HG03108 (cell line): ENCODE measurements around the gene SPDYC.
"Not testable (repeated sequence)": the region's sequence is repeated elsewhere in the genome, so short reads cannot be mapped to it uniquely, and the experiment has no call there.

ENCODE experiments used
- ATAC-seq: cut with Tn5 transposase; IDR thresholded peaks from one replicate; pipeline ENCODE4 v1.9.1; 2021; ENCODE audit warnings: moderate library complexity; ENCODE audit not compliant: unreplicated experiment

Gene SPDYC

GRCh38 chr11:65134240-65134951 lies 35.6 kb upstream of the SPDYC start, which contains the start of gene SYVN1:
Gene SYVN1 (minus strand): TSS chr11:65134519. CDS start chr11:65133601, 918 bp downstream.
- peak; percentile 54 for ATAC-seq

DNA sequence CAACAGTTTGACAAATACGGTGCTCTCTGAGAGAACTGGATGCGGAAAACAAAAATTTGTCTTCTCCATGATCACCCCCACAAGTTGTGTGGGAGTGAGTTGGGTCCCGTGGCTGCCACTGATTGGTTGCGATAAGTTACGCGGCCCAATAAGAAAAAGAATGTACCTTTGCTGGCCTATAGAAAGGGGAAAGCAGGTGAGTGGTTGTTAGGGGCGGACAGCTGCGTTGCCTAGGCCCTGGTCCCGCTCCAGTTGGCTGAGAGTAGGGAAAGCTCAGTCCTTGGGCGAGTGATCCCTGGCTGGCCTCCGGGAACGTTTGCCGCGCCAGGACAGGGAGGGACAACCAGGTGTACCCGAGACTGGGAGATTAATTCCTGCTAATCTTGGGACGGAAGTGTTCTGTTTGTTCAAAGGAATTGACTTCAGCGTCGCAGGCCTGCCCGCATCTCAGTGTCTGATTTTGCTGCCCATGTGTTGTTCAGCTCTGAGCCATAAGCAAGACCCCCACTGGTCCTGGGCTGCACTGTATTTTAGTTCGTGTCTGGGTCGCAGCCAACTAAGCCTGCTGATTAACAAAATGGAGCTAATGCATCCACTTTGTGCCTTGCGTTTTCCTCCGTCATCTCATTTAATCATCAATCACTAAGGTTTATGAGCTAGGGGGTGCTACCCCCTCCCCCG lies 34.9 kb upstream of the SPDYC start:
- ATAC-seq, result peak; percentile 62

- ATAC-seq, result no peak
Observed at GRCh38 chr11:65135633-65136145, 34.3 kb upstream of the SPDYC start.

- no peak for ATAC-seq
Observed at GRCh38 chr11:65136515-65137096, 33.4 kb upstream of the SPDYC start.

DNA sequence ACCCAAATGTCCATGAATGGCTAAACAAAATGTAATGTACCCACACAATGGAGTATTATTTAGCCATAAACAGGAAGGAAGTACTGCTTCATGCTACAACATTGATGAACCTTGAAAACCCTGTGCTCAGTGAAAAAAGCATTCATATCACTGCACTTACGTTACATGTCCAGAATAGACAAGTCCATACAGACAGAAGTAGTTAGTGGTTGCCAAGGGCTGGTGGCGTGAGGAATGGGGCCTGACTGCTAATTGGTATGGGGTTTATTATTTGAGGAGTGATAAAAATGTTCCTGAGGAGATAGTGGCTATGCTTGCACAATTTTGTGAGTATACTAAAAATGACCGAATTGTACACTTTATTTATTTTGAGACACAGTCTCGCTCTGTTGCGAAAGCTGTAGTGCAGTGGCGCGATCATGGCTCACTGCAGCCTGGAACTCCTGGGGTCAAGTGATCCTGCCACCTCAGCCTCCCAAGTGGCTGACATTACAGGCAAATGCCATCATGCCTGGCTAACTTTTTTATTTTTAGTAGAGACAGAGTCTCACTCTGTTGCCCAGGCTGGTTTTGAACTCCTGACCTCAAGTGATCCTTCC lies 28.0 kb upstream of the SPDYC start:
- no peak for ATAC-seq

DNA sequence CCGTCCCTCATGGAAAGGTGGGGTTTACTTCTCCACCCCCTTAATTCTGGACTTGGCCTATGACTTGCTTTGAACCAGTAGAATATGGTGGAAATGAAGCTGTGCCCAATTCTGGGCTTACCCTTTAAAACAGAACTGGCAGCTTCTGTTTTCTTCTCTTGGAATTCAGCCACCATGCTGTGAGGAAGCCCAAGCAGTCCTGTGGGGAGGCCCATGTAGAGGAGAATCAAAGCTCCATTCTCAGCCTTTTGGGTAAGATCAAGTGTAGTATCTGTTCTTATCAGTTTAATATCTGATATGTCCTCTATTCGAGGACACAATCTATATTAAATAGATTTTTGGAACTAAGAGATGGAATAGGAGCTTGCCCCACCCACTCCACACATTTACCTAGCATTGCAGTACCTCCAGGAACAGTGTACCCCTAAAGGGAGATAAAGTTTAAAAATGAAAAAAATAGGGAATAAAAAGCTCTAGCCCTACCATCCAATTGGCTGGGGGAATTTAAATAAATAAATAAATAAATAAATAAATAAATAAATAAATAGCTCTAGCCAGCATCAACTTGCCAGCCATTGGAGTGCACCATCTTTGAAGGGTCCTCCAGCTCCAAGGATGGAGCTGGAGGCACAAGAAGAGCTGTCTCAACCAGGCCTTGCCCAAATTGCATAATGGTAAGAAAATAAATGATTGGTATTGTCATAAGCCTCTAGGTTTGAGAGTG lies 22.5 kb upstream of the SPDYC start:
- ATAC-seq, result no peak

DNA sequence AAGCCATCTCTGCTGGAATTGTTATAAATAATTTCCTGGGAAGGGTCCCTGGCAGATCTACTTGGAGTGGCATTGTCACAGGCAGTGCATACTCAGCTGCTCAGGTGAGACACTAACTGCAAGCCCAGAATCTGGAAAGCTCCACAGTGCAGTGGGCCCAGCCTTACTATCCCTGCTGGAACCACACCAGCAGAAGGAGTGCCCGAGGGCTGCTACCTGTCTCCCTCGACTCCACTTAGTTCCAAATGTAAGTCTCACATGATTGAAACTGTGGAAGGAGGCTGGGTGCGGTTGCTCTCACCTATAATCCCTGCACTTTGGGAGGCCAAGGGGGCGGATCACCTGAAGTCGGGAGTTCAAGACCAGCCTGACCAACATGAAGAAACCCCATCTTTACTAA lies 21.4 kb upstream of the SPDYC start:
- ATAC-seq, result no peak

- not testable (repeated sequence) for ATAC-seq
Observed at GRCh38 chr11:65150131-65150508, 19.9 kb upstream of the SPDYC start.

DNA sequence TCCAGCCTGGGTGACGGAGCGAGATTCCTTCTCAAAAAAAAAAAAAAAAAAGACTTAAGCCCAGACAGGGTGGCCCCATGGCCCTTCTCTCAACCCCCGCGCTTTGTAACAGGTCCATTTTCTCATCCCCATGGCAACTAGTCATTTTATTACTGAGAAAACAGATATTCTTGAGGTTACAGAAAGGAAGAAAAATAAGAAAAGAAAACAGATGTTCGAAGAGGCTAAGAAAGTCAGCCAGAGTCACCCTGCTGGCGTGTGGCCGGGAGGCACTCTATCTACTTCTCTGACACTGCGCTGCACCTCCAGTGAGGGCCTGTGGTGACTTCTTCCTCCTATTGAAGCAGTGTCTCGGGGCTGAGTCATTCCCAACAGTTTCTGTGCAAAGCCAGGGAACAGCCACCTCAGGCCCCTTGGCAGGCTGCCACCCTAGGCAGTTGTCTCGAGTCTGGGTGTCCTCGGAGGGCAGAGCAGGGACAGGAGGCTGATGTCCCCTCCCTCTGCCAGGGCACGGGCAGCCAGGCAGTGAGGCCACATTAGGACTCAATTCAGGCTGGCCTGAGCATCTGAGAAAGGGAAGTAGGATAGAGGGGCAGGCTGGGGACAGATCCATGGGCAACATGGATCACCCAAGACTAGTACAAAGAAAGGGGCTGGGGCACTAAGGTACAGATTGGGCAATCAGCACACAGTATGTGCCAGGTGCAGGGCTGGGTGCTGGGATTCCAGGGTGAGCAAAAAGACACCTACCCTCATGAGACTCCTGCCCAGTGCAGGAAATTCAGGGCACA lies 19.3 kb upstream of the SPDYC start:
- peak; percentile 53 for ATAC-seq

DNA sequence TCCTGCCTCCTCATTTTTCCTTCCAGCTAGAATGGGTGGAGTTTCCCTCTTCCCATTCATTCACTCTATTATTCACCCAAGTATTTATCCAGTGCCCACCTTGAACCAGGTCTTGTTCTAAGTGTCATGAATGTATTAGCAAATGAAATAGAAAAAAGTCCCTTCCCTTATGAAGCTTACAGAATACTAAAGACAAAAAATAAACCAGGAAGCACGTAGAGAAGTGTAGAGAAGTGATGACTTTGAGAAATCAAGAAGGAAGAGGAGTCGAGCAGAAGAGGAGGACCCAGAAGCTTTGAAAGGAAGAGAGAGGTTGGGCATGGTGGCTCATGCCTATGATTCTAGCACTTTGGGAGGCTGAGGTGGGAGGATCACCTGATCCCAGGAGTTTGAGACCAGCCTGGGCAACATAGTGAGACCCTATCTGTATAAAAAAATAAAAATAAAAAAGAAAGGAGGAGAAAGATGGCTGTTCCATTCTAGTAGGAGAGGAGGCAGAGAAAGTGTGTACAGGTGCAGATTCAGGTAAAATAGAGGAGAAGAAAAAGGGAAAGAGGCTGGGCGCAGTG lies 18.6 kb upstream of the SPDYC start:
- ATAC-seq, result no peak

DNA sequence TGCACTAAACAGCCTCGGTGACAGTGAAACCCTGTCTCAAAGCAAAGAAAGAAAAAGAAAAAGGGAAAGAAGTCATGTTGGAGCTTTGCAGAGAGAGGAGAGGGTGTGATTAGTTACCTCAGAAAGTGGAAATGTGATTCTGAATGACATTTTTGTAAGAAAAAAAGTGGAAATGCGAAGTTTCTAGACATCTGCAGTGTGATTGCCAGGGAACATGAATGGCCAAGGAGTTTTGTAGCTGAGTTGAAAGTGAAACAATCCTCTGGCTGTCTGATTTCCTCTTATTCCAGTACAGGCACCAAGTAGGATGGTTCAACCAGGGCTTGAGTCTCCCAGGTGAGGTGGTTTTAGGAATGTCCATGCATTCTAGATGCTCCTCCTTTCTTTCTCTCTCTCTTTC lies 17.9 kb upstream of the SPDYC start:
- no peak for ATAC-seq

DNA sequence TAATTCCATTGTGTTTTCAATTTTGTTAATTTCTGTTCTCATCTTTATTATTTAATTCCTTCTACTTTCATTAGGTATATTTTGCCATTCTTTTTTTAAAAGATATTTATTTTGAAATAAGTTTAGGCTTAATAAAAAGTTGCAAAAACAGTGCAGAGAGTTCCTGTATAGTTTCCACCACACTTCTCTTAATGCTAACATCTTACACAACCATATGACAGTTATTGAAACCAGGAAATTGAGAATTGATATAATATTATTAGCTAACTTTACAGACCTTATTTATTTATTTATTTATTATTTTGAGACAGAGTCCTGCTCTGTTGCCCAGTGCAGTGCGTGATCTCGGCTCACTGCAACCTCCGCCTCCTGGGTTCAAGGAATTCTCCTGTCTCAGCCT lies 13.8 kb upstream of the SPDYC start:
- no peak for ATAC-seq

DNA sequence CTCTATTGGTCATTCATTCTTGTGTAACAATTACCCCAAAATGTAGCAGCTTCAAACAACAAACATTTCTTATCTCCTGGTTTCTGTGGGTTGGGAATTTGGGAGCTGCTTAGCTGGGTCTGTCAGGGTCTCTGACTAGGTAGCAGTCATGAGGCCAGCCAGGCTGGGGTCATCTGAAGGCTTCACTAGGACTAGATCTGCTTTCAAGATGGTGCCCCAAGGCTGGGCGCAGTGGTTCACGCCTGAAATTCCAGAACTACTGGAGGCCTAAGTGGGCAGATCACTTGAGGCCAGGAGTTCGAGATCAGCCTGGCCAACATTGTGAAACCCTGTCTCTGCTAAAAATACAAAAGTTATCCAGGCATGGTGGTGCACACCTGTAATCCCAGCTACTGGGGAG lies 13.1 kb upstream of the SPDYC start:
- ATAC-seq, result no peak

GRCh38 chr11:65157336-65157735 lies 12.7 kb upstream of the SPDYC start:
- ATAC-seq, result no peak

DNA sequence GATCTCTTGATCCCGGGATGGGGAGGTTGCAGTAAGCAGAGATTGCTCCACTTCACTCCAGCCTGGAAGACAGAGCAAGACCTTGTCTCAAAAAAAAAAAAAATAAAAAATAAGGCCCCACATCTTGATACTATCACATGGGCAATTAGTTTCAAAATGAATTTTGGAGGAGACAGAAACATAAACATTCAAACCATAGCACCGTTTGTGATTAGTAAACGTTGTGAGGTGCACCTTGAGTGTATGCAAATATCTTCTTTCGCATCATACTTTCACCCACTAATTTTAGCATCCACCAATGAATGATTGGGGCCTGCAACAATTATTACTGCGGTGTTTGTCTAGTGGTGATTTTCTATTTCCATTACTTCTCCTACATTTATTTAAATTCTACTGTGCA lies 11.0 kb upstream of the SPDYC start:
- ATAC-seq, result no peak

GRCh38 chr11:65160643-65161042 lies 9.4 kb upstream of the SPDYC start:
- no peak for ATAC-seq

- no peak for ATAC-seq
Observed at GRCh38 chr11:65163684-65164083, 6.3 kb upstream of the SPDYC start.

GRCh38 chr11:65165410-65166317 lies 4.4 kb upstream of the SPDYC start:
- no peak for ATAC-seq

- no peak for ATAC-seq
Observed at GRCh38 chr11:65166893-65167292, 3.1 kb upstream of the SPDYC start.
